Endometrial microvascular endothelial cells (primary cell): ENCODE measurements around the gene ZNF775. TPM values are rescaled to one million over a fixed set of nuclear protein-coding genes. Genes with fewer than 3 reads are reported as not detected.

ENCODE experiments used
- in situ Hi-C: cut with HindIII; loops from 2 replicates; pipeline ENCODE4 v1.10.0; 2017; ENCODE audit warnings: low sequenced_read_pairs, low pct_unique_long_range_greater_than_20kb; ENCODE audit errors: inconsistent ontology term
- total RNA-seq: library from RNA; depleted of rRNA; stranded (reverse); fragments of >200 nt; gene quantifications from one replicate; pipeline ENCODE4 v1.2.3, GENCODE V29; 2015; ENCODE audit errors: inconsistent ontology term

Gene ZNF775
- total RNA-seq, 1 donor from 2014 or later = 4.5 TPM

GRCh38 chr7:150365673-150366398 lies 13.3 kb upstream of the ZNF775 start:
- in situ Hi-C loops = no loop called here

DNA sequence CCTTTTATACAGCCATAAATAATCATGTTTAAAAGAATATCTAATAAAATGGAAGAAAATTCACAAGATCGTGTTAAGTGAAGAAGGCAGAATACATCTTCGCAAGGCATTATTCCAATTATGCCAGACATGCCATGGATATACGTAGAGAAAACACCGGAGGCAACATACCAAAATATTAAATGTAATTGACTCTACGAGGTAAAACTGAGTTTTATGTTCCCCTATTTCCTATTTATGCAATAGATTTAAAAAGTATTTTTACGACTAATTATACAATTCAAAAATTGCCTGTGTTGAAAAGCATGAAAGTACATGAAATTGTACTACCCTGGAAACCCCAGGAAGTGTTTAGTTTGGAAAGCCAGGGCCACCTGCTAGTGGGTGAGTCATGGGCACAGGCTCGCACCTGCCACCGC lies 11.4 kb upstream of the ZNF775 start:
- in situ Hi-C loops = no loop called here

- in situ Hi-C loops = no loop called here
Measured at GRCh38 chr7:150368096-150368883, 10.8 kb upstream of the ZNF775 start, which contains the start of gene REPIN1. REPIN1 (plus strand) TSS chr7:150368822; CDS start chr7:150369712, 890 bp downstream.

DNA sequence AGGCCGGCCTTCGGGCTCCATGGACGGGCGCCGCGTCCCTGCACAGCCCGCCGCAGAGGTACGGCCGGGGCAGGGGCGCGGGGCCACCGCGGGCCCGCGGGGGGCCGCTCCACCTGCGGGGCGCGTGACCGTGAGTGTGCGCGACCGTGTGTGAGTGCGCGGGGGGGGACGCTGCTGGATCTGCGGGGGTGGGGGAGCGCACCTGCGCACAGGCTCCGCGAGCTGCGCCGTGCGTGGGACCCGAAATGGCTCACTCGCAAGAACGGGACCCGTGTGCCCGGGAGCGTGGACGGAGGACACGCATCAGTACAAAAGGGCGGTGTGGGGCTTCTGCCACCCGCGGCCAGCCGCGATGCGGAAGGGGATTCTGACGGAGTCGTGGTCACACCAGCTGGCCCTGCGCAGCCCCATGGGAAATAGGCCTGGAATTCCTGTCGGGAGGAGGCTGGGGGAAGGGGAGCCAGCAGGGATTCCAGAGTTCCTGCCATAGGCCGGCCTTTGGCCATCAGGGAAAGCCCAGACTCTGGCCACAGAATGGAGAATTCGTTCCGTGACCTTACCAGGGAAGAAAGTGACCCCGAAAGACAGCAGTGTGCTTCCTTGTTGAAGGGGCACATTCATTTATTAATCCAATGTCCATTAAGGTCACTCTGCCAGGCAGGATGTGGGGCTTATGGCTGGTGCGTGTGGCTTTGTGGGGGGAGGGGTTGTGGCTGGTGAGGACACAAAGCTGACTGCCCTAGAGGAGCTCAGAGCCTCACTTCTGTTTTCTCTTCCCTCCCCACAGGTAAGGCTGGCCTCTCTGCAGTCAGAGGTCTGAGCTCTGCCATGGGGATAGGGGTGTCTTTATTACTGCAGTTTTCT lies 10.0 kb upstream of the ZNF775 start:
- in situ Hi-C loops = no loop called here

GRCh38 chr7:150369748-150370501 lies 9.2 kb upstream of the ZNF775 start:
- in situ Hi-C loops = no loop called here

DNA sequence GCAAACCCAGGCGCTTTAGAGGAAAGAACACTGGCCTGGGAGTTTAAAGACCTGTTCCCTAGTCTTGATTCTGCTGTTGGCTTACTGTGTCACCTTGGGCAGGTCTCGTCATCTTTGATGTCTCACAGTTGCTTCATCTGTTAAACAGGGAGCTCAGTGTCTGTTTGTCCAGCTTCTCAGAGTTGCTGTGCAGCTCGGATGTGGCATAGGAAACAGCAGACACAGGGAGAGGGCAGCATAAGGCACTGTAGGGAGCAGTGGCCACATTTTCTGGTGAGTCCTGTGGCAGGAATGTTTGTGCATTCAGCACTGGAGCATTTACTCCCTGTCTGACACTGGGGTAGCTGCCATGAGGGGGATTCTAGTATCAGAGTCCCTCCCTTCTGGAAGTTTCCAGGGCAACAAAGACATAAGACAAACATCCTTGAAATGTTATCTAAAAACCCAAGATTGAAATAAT lies 8.5 kb upstream of the ZNF775 start:
- in situ Hi-C loops = no loop called here

- in situ Hi-C loops = no loop called here
Measured at GRCh38 chr7:150371131-150371995, 7.8 kb upstream of the ZNF775 start.

- in situ Hi-C loops = no loop called here
Measured at GRCh38 chr7:150371996-150372270, 7.2 kb upstream of the ZNF775 start.

- in situ Hi-C loops = no loop called here
Measured at GRCh38 chr7:150372271-150373048, 6.7 kb upstream of the ZNF775 start.

DNA sequence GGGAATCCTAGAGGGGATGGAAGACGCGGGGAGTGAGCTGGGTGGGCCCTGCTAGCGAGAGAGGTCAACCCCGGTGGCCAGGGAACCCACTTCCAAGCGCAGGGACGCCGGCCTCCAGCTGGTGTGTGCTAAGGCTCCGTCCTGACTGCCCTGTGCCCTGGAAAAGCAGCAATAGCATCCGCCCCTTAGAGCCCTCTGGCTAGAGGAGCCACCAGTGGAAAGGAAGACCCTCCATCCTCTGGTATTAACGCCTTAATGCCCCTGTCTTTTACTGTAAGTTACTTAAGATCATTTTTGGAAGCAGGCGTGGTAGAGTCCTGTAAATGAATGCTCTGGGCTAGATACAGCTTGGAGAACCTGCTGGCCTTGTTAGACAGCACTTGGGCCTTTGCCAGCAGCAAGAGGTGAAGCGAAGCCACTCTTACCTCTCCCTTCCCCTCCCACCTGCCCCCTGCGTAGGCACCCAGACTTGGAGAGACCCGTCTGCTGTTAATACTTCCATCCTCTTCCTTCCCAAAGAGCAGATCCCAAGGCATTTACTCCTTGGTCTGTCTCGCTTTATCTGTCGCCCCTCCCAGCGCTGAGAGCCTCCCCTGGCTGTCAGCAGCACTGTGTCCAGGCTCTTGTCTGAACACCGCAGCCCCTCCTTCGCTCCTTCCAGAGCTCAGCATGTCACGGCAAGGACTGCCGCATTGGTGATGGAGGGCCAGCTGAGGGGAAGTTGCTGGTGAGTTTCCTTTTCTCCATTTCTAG lies 5.9 kb upstream of the ZNF775 start:
- in situ Hi-C loops = no loop called here

DNA sequence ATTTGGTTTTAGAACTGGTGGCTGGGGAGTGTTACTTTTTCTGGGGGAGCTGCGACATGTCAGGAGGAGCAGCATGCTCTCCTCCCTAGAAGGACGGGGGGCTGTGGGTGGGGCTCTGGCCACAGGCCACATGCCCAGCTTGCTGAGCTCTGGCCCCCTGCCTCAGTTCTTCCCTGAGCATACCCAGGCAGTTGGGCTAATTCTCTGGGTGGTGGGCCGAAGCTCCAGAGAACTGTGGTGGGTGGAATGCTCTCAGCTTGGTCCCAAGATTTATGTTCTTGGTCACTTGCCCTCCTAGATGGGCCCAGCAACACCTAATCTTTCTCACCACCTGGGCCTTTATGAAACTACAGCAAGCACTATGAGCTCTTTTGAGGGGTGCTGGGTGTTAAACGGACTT lies 5.1 kb upstream of the ZNF775 start:
- in situ Hi-C loops = no loop called here

- in situ Hi-C loops = no loop called here
Measured at GRCh38 chr7:150374472-150374871, 4.7 kb upstream of the ZNF775 start.

DNA sequence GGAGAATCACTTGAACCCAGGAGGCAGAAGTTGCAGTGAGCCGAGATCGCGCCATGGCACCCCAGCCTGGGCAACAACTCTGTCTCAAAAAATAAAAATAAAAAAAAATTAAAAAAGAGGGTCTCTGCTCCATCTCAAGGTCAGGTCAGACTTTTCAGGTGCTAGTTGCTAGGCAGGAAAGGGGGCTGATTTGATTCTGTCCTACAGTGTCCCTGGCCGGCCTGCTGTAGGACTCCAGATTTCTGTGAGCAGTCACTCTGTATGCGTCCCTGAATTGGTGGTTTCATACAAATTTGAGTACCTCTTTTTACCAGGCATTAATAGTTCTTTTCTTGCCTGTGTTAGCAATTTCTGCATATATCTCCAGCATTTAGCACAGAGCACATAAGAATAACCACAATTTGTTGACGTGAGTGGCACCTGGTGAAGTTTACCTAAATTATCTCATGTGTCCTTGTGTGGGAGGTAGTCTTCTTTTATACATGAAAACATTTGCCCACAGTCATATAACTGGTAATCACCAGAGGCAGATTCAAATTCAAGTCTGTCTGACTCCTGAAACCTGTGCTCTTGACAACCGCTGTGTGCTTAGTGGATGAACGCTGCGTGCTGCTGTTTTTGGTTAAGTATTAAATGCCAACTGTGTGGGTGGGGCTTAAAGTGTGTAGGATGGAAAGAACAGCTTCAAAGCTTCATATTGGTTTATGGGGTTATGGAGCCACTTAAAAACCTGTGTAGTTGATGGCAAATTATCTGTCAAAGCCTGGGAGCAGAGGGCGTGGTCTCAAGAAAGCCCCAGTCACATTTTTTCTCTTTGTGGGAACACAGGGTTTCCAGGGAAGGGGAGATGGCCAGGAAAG lies 3.2 kb upstream of the ZNF775 start:
- in situ Hi-C loops = no loop called here

- in situ Hi-C loops = no loop called here
Measured at GRCh38 chr7:150376560-150376959, 2.6 kb upstream of the ZNF775 start.

GRCh38 chr7:150377196-150377595 lies 1.9 kb upstream of the ZNF775 start:
- in situ Hi-C loops = no loop called here

DNA sequence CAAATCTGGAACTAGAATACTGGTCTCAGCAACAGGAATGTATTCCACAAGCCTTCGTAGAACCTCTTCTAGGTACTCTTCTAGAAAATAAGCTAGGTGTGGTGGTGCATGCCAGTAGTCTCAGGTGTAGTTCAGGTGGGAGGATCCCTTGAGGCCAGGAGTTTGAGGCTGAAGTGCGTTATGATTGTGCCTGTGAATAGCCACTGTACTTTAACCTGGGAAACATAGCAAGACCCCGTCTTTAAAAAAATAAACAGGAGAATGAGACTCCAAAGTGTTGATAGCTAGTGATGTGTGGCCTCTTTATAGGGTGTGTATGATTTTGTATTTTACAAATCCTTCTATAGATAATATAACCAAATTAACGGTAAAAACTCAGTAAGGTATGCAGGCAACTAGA lies 1.5 kb upstream of the ZNF775 start:
- in situ Hi-C loops = no loop called here
